ENCODE measurements around the gene DENND1A.
"Not testable (repeated sequence)": the region's sequence is repeated elsewhere in the genome, so short reads cannot be mapped to it uniquely, and the experiment has no call there.

The DENND1A gene

DNA sequence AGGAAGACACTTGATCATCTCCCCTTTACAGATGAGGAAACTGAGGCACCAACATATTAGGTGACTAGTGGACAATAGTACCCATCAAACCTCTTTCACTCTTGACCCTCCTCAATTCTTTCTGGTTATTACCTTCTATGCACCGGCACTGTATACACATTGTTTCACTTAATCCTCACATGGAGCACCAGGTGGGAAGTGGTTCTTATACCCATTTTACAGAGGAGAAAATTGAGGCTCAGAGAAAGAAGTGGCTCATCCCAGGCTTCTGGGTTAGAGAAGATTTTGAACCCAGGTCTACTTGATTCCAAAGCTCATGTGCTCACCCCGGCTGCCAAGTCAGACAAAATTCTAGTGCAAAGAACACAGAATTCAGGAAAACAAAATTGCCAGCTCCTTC is 17.4 kb upstream of the DENND1A start:
- no peak for FAIRE-seq

GRCh38 chr9:123946101-123946821 is 16.3 kb upstream of the DENND1A start:
- FAIRE-seq = no peak

GRCh38 chr9:123945532-123945931 is 15.6 kb upstream of the DENND1A start:
- FAIRE-seq = no peak

DNA sequence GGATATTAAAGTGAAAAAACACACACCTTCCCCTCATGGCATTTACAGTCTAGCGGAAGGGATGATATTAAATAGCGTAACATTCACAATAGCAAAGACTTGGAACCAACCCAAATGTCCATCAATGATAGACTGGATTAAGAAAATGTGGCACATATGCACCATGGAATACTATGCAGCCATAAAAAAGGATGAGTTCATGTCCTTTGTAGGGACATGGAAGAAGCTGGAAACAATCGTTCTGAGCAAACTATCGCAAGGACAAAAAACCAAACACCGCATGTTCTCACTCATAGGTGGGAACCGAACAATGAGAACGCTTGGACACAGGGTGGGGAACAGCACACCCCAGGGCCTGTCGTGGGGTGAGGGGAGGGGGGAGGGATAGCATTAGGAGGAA is 14.5 kb upstream of the DENND1A start:
- not testable (repeated sequence) for FAIRE-seq

DNA sequence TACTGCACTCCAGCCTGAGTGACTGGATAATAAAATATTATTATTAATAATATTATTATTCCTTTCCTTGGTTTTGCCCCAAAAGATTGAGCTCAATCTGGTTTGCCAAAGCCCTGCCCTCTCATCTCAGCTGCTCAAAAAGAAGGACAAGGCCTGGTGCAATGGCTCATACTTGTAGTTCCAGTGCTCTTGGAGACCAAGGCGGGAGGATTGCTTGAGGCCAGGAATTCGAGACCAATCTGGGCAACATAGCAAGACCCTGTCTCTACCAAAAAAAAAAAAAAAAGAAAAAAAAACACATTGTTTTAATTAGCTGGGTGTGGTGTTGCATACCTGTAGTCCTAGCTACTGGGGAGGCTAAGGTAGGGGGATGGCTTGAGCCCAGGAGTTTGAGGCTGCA is 13.7 kb upstream of the DENND1A start:
- FAIRE-seq = no peak

GRCh38 chr9:123942542-123942941 is 12.6 kb upstream of the DENND1A start:
- FAIRE-seq = no peak

GRCh38 chr9:123941524-123942070 is 11.7 kb upstream of the DENND1A start:
- no peak for FAIRE-seq

DNA sequence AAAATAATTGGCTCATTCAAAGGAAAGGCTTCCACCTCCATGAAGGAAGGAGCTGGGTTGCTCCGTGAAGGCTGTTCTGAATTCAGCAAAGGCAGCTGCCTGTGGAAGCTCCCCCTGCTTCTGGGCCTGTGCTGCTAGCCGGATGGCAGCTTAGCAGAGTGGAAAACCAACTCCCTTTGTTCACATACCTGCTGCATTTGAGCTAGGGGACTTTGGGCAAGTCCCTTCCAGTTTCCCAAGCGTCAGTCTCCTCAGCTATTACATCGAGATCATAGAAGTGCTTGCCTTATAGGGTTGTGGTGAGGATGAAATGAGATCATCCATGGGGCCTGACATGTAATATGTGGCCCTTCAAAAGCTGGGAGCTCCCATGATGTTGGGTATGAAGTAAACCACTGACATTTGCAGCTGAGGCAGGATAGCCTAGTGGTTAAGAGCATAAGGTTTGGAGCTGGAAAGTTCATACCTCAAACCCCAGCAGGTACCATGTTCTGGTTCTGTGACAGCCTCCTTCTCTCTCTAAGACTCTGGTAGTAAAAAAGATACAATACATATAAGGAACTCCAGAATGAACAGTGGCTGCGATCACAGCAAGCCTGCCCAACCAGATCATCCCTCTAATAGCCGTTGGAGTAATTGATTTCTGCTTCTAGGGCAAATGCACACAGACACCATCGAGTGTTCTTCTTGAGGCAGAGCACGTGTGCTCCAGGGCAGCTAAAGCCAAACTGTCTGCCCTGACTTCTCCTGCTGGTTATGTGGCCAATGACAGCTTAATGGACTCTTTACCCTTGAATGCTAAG is 11.0 kb upstream of the DENND1A start:
- FAIRE-seq = no peak

- FAIRE-seq = no peak
Measured at GRCh38 chr9:123938401-123938800, 8.5 kb upstream of the DENND1A start.

GRCh38 chr9:123936575-123936974 is 6.6 kb upstream of the DENND1A start:
- not testable (repeated sequence) for FAIRE-seq

DNA sequence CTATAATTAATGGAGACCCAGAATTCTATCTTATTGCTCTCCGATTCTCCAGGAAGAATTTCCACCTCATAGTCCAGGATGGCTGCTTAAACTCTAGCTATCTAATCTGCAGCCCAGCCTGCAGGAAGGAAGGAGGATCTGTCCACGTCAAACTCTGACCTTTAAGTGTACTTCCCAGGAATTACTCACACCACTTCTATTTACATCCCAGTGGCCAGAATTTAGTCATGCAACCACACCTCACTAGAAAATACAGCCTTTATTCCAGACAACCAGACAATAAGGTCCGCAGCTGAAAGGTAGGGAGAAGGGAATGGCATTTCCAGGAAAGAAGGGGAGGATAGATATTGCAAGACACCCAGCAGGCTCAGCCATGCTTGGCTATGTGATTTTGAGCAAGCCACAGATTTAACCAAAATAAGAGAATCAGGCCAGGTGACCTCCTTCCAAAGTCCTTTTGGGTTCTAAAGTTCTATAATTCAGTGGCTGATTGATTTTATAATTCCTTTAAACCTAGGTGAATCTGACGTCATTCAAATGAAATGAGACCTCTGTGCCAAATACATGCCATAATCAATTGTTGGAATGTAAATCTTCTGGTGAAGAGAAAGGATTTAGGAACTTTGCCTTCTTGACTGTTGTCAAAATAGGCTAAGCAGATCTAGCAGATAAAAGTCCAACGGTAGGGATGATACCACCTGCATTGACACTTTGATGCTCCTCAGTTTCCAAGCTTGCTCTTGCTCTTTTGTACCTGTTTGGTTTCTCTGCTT is 3.7 kb upstream of the DENND1A start:
- FAIRE-seq = no peak

GRCh38 chr9:123929177-123929869 is 603 bp downstream of the DENND1A start:
- no peak for FAIRE-seq

DNA sequence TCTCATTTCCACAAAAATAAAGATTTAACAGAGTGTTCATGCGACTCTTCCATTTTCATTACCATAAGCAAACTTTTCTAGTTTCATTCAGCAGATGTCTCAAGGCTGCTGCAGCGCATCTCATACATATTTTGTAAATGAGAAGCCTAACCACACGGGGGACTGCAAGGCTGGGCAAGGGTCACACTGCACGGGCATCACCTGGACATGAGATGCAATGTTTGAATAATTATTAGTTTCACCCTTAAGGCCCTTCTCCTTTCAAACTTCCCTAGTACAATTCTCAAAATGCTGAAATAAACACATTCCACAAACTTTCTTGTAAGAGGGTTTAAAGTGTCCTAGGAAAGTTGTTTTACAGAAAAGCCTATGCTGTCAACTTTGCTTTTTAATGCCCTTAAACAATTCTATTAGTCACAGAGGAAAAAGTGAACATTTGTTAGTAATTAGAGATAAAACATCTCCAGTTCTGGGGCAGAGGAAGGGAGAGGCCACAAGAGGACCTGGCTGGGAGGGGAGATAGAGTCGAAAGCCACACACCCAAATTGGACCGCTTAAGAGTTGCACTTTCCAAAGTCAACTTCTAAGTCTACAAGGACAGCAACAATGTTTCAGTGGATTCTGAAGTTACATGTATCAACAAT is 1.3 kb downstream of the DENND1A start:
- no peak for FAIRE-seq

GRCh38 chr9:123927625-123928532 is 2.0 kb downstream of the DENND1A start:
- no peak for FAIRE-seq

DNA sequence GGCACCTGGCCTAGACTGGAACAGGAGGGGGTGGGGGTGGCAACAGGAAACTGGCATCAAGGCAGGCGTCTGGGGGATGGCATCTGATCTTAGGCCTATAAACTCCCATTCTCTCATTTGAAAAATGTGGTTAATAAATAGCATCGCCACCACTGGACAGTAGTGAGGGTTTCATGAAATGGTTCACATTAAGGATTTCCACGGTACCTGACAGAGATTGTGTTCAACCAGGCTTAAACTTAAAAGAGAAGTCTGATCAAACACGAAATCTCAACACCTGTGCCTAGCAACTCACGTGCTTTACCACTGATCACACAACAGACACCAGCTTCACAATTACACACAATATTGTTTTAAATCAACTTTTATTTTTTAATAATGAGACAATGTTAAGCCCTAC is 3.0 kb downstream of the DENND1A start:
- no peak for FAIRE-seq

DNA sequence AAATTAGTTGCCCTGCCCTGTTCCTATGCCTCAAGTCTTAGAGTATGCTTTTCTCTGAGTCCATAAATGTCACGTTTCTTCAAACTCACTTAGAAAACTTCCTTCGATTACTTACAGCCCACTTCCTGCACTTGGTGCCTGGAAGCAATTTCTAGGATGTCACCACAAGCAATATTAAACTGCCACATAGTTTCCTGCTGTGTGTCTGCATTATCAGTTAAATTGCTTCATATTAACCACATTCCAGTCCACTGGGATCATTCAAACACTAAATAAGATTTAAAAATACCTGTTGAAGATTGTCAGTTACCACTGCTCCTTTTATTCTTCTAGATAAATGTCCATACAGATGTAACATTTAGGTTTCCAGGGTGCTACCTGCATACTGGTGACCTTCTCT is 4.1 kb downstream of the DENND1A start:
- FAIRE-seq = no peak

- FAIRE-seq = no peak
Measured at GRCh38 chr9:123925161-123925560, 4.8 kb downstream of the DENND1A start.

GRCh38 chr9:123924727-123925126 is 5.2 kb downstream of the DENND1A start:
- FAIRE-seq = no peak

DNA sequence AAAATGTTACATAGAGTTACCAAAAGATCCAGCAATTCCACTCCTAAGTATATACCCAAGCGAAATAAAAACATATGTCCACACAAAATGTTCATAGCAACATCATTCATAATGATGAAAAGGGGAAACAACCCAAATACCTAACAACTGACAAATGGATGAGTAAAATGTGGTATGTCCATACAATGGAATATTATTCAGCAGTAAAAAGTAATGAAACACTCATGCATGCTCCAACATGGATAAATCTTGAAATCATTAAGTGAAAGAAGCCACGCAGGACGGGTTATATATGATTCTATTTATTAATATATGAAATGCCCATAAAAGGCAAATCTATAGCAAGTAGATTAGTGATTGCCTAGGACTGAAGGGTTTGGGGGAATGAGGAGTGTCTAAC is 6.0 kb downstream of the DENND1A start:
- FAIRE-seq = no peak

DNA sequence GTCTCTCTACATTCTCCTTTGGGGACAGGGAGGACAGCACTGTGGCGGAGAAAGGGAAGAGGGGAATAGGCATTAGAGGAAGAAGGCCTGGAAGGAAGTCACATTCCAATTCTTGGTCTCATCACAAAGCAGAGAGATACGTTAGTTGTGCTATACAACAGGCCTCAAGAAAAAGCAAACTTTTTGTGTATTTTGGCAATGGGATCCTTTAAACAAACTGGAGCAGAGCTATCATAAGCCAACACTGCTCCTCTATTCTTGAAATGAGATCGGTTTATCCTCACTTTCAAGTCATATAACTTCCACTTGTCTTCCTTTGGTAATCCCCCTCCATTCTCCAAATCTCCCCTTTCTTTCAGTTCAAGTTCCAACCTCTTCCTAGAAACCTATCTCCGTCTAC is 6.5 kb downstream of the DENND1A start:
- FAIRE-seq = no peak

DNA sequence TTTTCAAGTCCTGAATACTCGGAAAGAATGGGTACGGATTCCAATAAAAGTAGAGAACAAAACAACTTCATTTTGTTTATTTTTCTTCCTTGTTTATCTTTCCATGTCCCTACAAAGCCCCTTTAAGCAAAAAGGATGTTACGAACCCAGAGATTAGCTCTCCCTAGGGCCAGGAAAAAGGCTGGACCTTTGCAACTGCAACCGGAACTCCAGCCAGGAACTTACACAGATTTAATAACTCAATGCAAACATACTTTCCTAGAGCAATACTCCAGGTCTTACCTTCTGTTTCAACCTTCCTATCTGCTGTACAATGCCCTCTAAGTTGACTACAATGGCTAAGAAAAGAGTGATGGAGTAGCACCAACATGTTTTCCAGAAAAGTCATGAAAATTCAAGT is 7.0 kb downstream of the DENND1A start:
- FAIRE-seq = no peak

All from colon (tissue), 2 donors.